ENCODE data around the gene ADGRG1.
A peak's percentile ranks its signal among the peaks of the same experiment; 100 is the strongest.
"Not testable (repeated sequence)": the region's sequence is repeated elsewhere in the genome, so short reads cannot be mapped to it uniquely, and the experiment has no call there.

The ADGRG1 gene

DNA sequence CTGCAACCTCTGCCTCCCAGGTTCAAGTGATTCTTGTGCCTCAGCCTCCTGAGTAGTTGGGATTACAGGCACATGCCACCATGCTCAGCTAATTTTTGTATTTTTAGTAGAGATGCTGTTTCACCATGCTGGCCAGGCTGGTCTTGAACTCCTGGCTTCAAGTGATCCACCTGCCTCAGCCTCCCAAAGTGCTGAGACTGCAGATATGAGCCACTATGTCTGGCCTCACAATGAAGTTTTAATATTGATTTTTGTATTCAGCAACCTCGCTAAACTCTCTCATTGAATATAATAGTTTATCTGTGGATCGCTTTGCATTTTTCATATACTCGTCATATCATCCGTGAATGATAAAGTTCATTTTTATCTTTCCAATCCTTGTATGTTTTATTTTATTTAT is 32.2 kb upstream of the ADGRG1 start:
- H3K4me1 ChIP-seq (ENCODE audit: control extremely low read depth in 1 of 4, control insufficient read depth in 4 of 4, insufficient read depth in 4 of 4, low read length in 3 of 4), result peaks cover 4 to 41% (median 40%) of the 10 kb centered on the region in 4 experiments
- WGBS (ENCODE audit: insufficient coverage), result no CpG with 5 or more reads among the region's 4 CpGs
- H3K36me3 ChIP-seq (ENCODE audit: control insufficient read depth in 4 of 4, insufficient read depth in 4 of 4, low read length in 3 of 4); H3K9me3 ChIP-seq (ENCODE audit: control extremely low read depth in 1 of 5, control insufficient read depth in 4 of 5, insufficient read depth in 2 of 5, low read depth in 1 of 5, low read length in 4 of 5); H3K27me3 ChIP-seq (replicated peaks in 2 of 5; ENCODE audit: control insufficient read depth in 4 of 5, insufficient read depth in 5 of 5, low read length in 4 of 5); POLR2A ChIA-PET; DNase-seq; H3K27ac ChIP-seq (ENCODE audit: insufficient read depth in 1 of 2, low read depth in 1 of 2, low read length in 2 of 2, poor library complexity in 1 of 2, severe bottlenecking in 2 of 2); H3K4me3 ChIP-seq (ENCODE audit: control insufficient read depth in 1 of 7, extremely low read depth in 1 of 7, insufficient read depth in 4 of 7, low read depth in 2 of 7, low read length in 6 of 7): not testable (repeated sequence)
- CTCF ChIA-PET, result interaction anchor here (1.5 to 33.2 kb wide), 3 partner anchors 11 to 54 kb away, joined by 4 to 500 read pairs (median 36); no protein-coding TSS in a partner anchor

DNA sequence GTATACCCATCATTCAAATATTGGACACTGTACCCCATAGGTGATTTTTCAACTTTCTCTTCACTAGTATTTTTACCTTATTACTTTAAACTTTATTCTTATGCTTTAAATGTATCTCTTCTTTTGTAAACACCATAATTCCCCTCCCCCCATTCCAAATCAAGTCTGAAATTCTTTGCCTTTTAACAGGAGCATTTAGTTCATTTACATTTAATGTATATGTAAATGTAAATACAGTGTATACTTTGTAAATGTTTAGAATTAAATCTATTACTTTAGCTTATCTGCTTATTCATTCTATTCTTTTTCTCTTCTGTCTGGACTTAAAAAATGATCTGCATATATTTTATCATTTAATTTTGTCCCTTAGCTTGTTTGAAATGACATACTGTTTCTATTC is 30.0 kb upstream of the ADGRG1 start:
- ChIA-PET POLR2A (interaction anchor here (0.6 kb wide), 1 partner anchor 11 kb away, joined by 3 read pairs; no protein-coding TSS in a partner anchor), CTCF (interaction anchor here (0.9 to 33.2 kb wide), 8 partner anchors 7 to 118 kb away, joined by 3 to 500 read pairs (median 20); partner anchors contain the start of gene ADGRG1)
- H3K27ac ChIP-seq (ENCODE audit: insufficient read depth in 1 of 2, low read depth in 1 of 2, low read length in 2 of 2, poor library complexity in 1 of 2, severe bottlenecking in 2 of 2), result no peak overlapping the region
- peaks cover 17 to 42% (median 39%) of the 10 kb centered on the region in 4 experiments for H3K4me1 ChIP-seq (ENCODE audit: control extremely low read depth in 1 of 4, control insufficient read depth in 4 of 4, insufficient read depth in 4 of 4, low read length in 3 of 4)
- no peaks in the 10 kb centered on the region for H3K27me3 ChIP-seq (replicated peaks in 2 of 5; ENCODE audit: control insufficient read depth in 4 of 5, insufficient read depth in 5 of 5, low read length in 4 of 5)
- peaks cover 0 to 2% (median 0%) of the 10 kb centered on the region in 5 experiments for H3K9me3 ChIP-seq (ENCODE audit: control extremely low read depth in 1 of 5, control insufficient read depth in 4 of 5, insufficient read depth in 2 of 5, low read depth in 1 of 5, low read length in 4 of 5)
- no peak for DNase-seq
- H3K4me3 ChIP-seq (ENCODE audit: control insufficient read depth in 1 of 7, extremely low read depth in 1 of 7, insufficient read depth in 4 of 7, low read depth in 2 of 7, low read length in 6 of 7), result no peak overlapping the region
- H3K36me3 ChIP-seq (ENCODE audit: control insufficient read depth in 4 of 4, insufficient read depth in 4 of 4, low read length in 3 of 4), result no peaks in the 10 kb centered on the region

GRCh38 chr16:57600048-57600835 is 28.2 kb upstream of the ADGRG1 start:
- H3K9me3 ChIP-seq (ENCODE audit: control extremely low read depth in 1 of 5, control insufficient read depth in 4 of 5, insufficient read depth in 2 of 5, low read depth in 1 of 5, low read length in 4 of 5), result peaks cover 0 to 2% (median 0%) of the 10 kb centered on the region in 5 experiments
- ChIA-PET POLR2A (interaction anchor here (0.9 kb wide), 1 partner anchor 48 kb away, joined by 3 read pairs; no protein-coding TSS in a partner anchor), CTCF (interaction anchor here (0.9 to 33.2 kb wide), 12 partner anchors 8 to 131 kb away, joined by 3 to 500 read pairs (median 8); partner anchors contain the start of gene ADGRG1)
- H3K27me3 ChIP-seq (replicated peaks in 2 of 5; ENCODE audit: control insufficient read depth in 4 of 5, insufficient read depth in 5 of 5, low read length in 4 of 5), result no peaks in the 10 kb centered on the region
- no peaks in the 10 kb centered on the region for H3K36me3 ChIP-seq (ENCODE audit: control insufficient read depth in 4 of 4, insufficient read depth in 4 of 4, low read length in 3 of 4)
- no peak overlapping the region for H3K4me3 ChIP-seq (ENCODE audit: control insufficient read depth in 1 of 7, extremely low read depth in 1 of 7, insufficient read depth in 4 of 7, low read depth in 2 of 7, low read length in 6 of 7)
- 19% methylated on average over 11 of the region's 12 CpGs for WGBS (ENCODE audit: insufficient coverage)
- peak in 1 of 3 donors; percentile 48 for DNase-seq
- peaks cover 19 to 54% (median 50%) of the 10 kb centered on the region in 4 experiments for H3K4me1 ChIP-seq (ENCODE audit: control extremely low read depth in 1 of 4, control insufficient read depth in 4 of 4, insufficient read depth in 4 of 4, low read length in 3 of 4)
- no peak overlapping the region for H3K27ac ChIP-seq (ENCODE audit: insufficient read depth in 1 of 2, low read depth in 1 of 2, low read length in 2 of 2, poor library complexity in 1 of 2, severe bottlenecking in 2 of 2)

- CTCF ChIA-PET, result interaction anchor here (0.9 to 33.2 kb wide), 14 partner anchors 8 to 131 kb away, joined by 3 to 500 read pairs (median 8); partner anchors contain the start of gene ADGRG1
- H3K4me1 ChIP-seq (ENCODE audit: control extremely low read depth in 1 of 4, control insufficient read depth in 4 of 4, insufficient read depth in 4 of 4, low read length in 3 of 4), result peaks cover 25 to 63% (median 55%) of the 10 kb centered on the region in 4 experiments
- 70% methylated on average over 2 of the region's 2 CpGs for WGBS (ENCODE audit: insufficient coverage)
- peak overlapping the region in 1 of 7 experiments; percentile 19 for H3K4me3 ChIP-seq (ENCODE audit: control insufficient read depth in 1 of 7, extremely low read depth in 1 of 7, insufficient read depth in 4 of 7, low read depth in 2 of 7, low read length in 6 of 7)
- no peaks in the 10 kb centered on the region for H3K36me3 ChIP-seq (ENCODE audit: control insufficient read depth in 4 of 4, insufficient read depth in 4 of 4, low read length in 3 of 4)
- DNase-seq, result peak in 1 of 3 donors; percentile 61
- POLR2A ChIA-PET, result interaction anchor here (0.8 to 1.3 kb wide), 4 partner anchors 27 to 134 kb away, joined by 3 to 6 read pairs (median 4); partner anchors contain the start of genes ADGRG1 and KATNB1
- H3K27me3 ChIP-seq (replicated peaks in 2 of 5; ENCODE audit: control insufficient read depth in 4 of 5, insufficient read depth in 5 of 5, low read length in 4 of 5), result no peaks in the 10 kb centered on the region
- no peaks in the 10 kb centered on the region for H3K9me3 ChIP-seq (ENCODE audit: control extremely low read depth in 1 of 5, control insufficient read depth in 4 of 5, insufficient read depth in 2 of 5, low read depth in 1 of 5, low read length in 4 of 5)
- no peak overlapping the region for H3K27ac ChIP-seq (ENCODE audit: insufficient read depth in 1 of 2, low read depth in 1 of 2, low read length in 2 of 2, poor library complexity in 1 of 2, severe bottlenecking in 2 of 2)
Observed at GRCh38 chr16:57600952-57601580, 27.4 kb upstream of the ADGRG1 start.

DNA sequence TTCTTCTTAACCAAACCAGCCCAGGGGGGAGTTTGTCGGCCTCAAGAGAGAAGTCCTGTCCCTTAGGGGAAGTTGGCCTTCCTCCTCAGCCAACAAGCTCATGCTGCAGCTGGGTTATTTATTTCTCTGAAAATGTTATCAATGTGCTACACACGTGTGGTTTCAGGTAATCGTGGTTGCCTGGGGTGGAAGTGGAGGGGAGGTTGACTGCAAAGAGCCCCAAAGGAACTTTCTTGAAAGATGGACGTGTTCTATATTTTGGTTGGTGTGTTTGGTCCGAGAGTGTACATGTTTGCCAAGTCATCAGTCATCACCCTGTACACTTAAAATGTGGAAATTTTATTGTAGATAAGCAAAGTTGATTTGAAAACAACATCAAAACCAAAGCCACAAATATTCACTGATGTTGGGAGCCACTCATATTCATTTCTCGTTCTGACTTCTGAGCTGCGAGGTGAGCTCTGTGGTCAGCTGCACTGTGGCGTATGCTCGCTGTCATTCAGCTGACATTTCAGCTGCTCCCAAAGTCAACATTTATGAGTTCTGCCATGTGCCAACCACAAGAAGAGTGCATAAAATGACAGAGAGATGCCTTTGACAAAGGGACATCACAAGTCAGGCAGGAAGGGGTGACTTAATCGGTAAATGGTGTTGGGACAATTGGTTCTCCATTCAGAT is 26.5 kb upstream of the ADGRG1 start:
- Histone ChIP-seq H3K27me3 (replicated peaks in 2 of 5; ENCODE audit: control insufficient read depth in 4 of 5, insufficient read depth in 5 of 5, low read length in 4 of 5) (no peaks in the 10 kb centered on the region), H3K4me3 (ENCODE audit: control insufficient read depth in 1 of 7, extremely low read depth in 1 of 7, insufficient read depth in 4 of 7, low read depth in 2 of 7, low read length in 6 of 7) (peak overlapping the region in 4 of 7 experiments; percentile 19 to 50 (median 41)), H3K9me3 (ENCODE audit: control extremely low read depth in 1 of 5, control insufficient read depth in 4 of 5, insufficient read depth in 2 of 5, low read depth in 1 of 5, low read length in 4 of 5) (no peaks in the 10 kb centered on the region), H3K27ac (ENCODE audit: insufficient read depth in 1 of 2, low read depth in 1 of 2, low read length in 2 of 2, poor library complexity in 1 of 2, severe bottlenecking in 2 of 2) (peak overlapping the region; percentile 58 to 61), H3K36me3 (ENCODE audit: control insufficient read depth in 4 of 4, insufficient read depth in 4 of 4, low read length in 3 of 4) (no peaks in the 10 kb centered on the region), H3K4me1 (ENCODE audit: control extremely low read depth in 1 of 4, control insufficient read depth in 4 of 4, insufficient read depth in 4 of 4, low read length in 3 of 4) (peaks cover 29 to 71% (median 63%) of the 10 kb centered on the region in 4 experiments)
- CTCF ChIA-PET, result interaction anchor here (0.9 to 33.2 kb wide), 12 partner anchors 9 to 58 kb away, joined by 3 to 500 read pairs (median 10); partner anchors contain the start of gene ADGRG1
- POLR2A ChIA-PET, result interaction anchor here (0.8 to 1.3 kb wide), 4 partner anchors 26 to 134 kb away, joined by 3 to 6 read pairs (median 4); partner anchors contain the start of genes ADGRG1 and KATNB1
- 0% methylated on average over 6 of the region's 10 CpGs for WGBS (ENCODE audit: insufficient coverage)
- DNase-seq, result peak; percentile 86 to 99 (median 97)

DNA sequence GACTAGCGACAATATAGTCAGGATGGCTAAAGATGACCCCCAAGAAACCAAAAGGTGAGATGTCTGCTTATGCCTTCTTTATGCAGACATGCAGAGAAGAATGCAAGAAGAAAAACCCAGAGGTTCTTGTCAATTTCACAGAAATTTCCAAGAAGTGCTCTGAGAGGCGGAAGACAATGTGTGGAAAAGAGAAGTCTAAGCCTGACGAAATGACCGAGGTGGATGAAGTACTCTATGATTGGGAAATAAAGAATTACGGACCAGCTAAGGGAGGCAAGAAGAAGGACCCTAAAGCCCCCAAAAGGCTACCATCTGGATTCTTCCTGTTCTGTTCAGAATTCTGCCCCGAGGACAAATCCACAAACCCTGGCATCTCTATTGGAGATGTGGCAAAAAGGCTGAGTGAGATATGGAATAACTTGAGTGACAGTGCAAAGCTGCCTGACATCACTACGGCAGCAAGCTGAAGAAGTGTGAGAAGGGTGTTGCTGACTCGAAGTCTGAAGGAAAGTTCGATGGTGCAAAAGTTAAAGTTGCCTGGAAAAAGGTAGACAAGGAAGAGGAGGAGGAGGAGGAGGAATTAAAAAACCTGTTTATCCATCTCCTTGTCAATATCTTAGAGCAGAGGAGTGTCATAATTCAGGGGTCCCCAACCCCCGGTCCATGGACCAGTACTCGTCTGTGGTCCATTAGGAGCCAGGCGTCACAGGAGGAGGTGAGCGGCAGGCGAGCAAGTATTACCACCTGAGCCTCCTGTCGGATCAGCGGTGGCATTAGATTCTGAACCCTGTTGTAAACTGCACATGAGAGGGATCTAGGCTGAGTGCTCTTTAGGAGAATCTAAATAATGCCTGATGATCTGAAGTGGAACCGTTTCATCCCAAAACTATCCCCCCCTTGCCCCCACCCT is 25.1 kb upstream of the ADGRG1 start:
- ChIA-PET POLR2A (no interaction called here), CTCF (interaction anchor here (0.8 to 33.2 kb wide), 5 partner anchors 13 to 47 kb away, joined by 4 to 500 read pairs (median 71); partner anchors contain the start of gene ADGRG1)
- Histone ChIP-seq H3K27me3 (replicated peaks in 2 of 5; ENCODE audit: control insufficient read depth in 4 of 5, insufficient read depth in 5 of 5, low read length in 4 of 5) (no peaks in the 10 kb centered on the region), H3K27ac (ENCODE audit: insufficient read depth in 1 of 2, low read depth in 1 of 2, low read length in 2 of 2, poor library complexity in 1 of 2, severe bottlenecking in 2 of 2) (no peak overlapping the region), H3K9me3 (ENCODE audit: control extremely low read depth in 1 of 5, control insufficient read depth in 4 of 5, insufficient read depth in 2 of 5, low read depth in 1 of 5, low read length in 4 of 5) (no peaks in the 10 kb centered on the region), H3K4me3 (ENCODE audit: control insufficient read depth in 1 of 7, extremely low read depth in 1 of 7, insufficient read depth in 4 of 7, low read depth in 2 of 7, low read length in 6 of 7) (peak overlapping the region in 1 of 7 experiments; percentile 2), H3K4me1 (ENCODE audit: control extremely low read depth in 1 of 4, control insufficient read depth in 4 of 4, insufficient read depth in 4 of 4, low read length in 3 of 4) (peaks cover 29 to 86% (median 76%) of the 10 kb centered on the region in 4 experiments), H3K36me3 (ENCODE audit: control insufficient read depth in 4 of 4, insufficient read depth in 4 of 4, low read length in 3 of 4) (no peaks in the 10 kb centered on the region)
- no peak for DNase-seq
- WGBS (ENCODE audit: insufficient coverage), result 75% methylated on average over 13 of the region's 17 CpGs
